ENCODE data around the gene KIF22. TPM values are rescaled to one million over a fixed set of nuclear protein-coding genes. Genes with fewer than 3 reads are reported as not detected.

KIF22 gene
- polyA plus RNA-seq, 4 donors: 49.6 to 76.4 (median 67.0) TPM

GRCh38 chr16:29812754-29813643 is 22.4 kb downstream of the KIF22 start:
- no peak for DNase-seq (ENCODE audit: low read depth in 4 of 4, low spot score in 3 of 4)

DNA sequence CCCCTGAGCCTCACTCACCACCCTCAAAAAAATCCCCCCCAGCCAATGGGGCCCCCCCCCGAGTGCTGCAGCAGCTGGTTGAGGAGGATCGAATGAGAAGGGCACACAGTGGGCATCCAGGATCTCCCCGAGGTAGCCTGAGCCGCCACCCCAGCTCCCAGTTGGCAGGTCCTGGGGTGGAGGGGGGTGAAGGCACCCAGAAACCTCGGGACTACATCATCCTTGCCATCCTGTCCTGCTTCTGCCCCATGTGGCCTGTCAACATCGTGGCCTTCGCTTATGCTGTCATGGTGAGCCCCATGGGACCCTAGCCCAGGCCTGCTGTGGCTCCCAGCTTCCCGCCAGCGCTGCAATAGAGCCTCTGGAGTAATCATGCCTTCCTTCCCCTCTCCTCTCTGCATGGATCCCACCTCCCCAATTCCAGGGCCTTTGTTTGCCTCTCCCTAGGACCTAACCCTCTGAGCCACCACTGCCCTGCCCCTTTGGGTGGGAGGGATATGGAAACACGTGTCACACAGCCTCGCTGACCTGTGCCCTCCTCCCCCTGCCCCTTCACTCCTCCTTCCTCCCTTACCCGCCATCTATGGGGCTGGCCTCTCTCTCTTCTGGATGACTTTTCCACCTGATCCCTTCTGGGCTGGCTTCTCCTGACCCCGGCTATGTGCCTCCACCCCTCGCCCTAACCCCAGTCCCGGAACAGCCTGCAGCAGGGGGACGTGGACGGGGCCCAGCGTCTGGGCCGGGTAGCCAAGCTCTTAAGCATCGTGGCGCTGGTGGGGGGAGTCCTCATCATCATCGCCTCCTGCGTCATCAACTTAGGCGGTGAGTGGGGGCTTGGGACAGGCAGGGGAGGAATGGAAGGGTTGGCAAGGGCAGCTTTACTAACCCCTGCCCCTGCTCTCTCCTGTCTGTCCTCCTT is 23.4 kb downstream of the KIF22 start:
- DNase-seq (ENCODE audit: low read depth in 4 of 4, low spot score in 3 of 4): no peak

GRCh38 chr16:29814592-29814991 is 24.0 kb downstream of the KIF22 start:
- DNase-seq (ENCODE audit: low read depth in 4 of 4, low spot score in 3 of 4): no peak

GRCh38 chr16:29815032-29815721 is 24.6 kb downstream of the KIF22 start:
- DNase-seq (ENCODE audit: low read depth in 4 of 4, low spot score in 3 of 4): no peak

- peak; percentile 97 to 98 (median 98) for DNase-seq (ENCODE audit: low read depth in 4 of 4, low spot score in 3 of 4)
Observed at GRCh38 chr16:29815793-29816693, 25.5 kb downstream of the KIF22 start, which contains the start of gene PAGR1. TSS of gene PAGR1 (plus strand) at chr16:29816152. CDS start at chr16:29816526, 374 bp downstream.

DNA sequence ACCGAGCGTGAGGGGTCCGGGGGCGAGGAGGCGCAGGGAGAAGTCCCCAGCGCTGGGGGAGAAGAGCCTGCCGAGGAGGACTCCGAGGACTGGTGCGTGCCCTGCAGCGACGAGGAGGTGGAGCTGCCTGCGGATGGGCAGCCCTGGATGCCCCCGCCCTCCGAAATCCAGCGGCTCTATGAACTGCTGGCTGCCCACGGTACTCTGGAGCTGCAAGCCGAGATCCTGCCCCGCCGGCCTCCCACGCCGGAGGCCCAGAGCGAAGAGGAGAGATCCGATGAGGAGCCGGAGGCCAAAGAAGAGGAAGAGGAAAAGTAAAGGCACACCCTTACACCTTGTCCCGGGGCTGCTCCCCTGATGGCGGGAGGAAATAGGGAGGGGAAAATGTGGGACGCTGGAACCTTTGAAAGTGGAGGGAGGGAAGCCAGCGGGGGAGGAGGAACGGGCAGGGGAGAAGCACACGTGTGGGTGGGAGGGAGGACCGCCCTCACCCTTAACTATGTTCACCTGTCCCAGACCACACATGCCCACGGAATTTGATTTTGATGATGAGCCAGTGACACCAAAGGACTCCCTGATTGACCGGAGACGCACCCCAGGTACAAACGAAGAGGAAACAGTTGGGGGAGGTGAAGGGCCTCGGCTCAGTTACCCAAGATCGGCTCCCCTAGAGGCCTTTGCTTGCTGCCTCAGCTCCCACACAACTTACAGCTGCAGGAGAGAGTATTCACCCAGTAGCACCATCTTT is 26.3 kb downstream of the KIF22 start:
- DNase-seq (ENCODE audit: low read depth in 4 of 4, low spot score in 3 of 4): no peak

GRCh38 chr16:29818082-29818481 is 27.5 kb downstream of the KIF22 start:
- no peak for DNase-seq (ENCODE audit: low read depth in 4 of 4, low spot score in 3 of 4)

- no peak for DNase-seq (ENCODE audit: low read depth in 4 of 4, low spot score in 3 of 4)
Observed at GRCh38 chr16:29819506-29819905, 29.0 kb downstream of the KIF22 start.

DNA sequence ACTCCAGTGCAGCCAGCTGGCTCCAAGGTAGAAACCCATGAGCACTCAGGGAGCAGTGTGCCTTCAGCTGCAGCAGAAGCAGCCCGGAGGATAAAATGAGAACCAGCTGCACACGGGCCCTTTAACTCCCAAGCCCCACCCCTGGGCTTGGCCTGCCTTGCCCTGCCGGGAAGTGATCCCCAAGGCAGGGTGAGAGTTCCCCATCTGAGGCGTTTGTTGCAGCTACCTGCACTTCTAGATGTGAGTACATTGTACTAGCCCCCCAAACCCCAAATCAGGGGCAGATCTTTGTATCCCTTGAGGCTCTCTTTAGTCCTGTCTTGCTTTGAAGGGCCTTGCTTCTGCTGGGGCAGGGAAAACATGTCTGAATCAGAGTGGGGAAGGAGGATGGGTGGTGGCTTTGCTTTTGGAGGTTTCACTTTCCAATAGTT is 29.7 kb downstream of the KIF22 start, which contains the start of gene MVP:
MVP (plus strand) TSS at position 192 of the 431 bp plus-strand sequence. CDS start 10,088 bp downstream, outside the sequence.
- no peak for DNase-seq (ENCODE audit: low read depth in 4 of 4, low spot score in 3 of 4)

GRCh38 chr16:29820730-29821642 is 30.4 kb downstream of the KIF22 start:
- DNase-seq (ENCODE audit: low read depth in 4 of 4, low spot score in 3 of 4): no peak

DNA sequence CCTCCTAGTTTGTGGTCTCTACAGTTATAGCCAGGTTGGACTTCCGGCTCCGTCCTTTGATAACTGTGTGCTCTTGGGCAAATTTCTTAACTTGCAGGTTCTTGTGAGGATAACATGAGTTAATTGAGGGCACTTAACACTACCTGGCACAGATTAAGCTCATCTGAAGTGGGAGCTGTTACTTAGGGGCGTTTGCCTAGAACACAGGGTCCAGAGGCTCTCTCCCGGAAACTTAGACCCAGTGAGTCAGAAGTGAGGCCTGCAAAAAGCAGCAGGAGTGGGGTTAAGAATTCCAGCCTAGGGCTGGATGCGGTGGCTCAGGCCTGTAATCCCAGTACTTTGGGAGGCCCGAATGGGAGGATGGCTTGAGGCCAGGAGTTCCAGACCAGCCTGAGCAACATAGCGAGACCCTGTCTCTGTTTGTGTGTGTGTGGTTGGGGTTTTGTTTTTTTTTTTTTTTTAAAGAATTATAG is 31.1 kb downstream of the KIF22 start:
- DNase-seq (ENCODE audit: low read depth in 4 of 4, low spot score in 3 of 4): no peak

DNA sequence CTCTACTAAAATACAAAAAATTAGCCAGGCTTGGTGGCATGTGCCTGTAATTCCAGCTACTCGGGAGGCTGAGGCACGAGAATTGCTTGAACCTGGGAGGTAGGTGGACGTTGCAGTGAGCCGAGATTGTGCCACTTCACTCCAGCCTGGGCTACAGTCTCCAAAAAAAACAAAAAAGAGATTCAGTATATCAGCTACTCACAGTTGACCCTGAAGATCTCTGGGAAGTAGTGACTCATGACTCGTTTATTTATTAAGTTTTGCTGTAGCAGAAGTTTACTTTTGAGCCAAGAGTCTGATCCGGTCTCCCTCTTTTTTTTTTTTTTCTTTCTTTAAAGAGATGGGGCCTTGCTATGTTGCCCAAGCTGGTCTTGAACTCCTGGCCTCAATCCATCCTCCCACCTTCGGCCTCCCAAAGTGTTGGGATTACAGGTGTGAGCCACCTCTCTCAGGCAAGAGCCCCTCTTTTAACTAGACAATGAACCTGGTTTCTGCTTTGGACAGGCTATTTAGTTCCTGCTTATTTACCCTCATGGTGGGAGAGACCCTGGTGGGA is 34.1 kb downstream of the KIF22 start:
- no peak for DNase-seq (ENCODE audit: low read depth in 4 of 4, low spot score in 3 of 4)

- DNase-seq (ENCODE audit: low read depth in 4 of 4, low spot score in 3 of 4): no peak
Observed at GRCh38 chr16:29825145-29826044, 34.8 kb downstream of the KIF22 start.

DNA sequence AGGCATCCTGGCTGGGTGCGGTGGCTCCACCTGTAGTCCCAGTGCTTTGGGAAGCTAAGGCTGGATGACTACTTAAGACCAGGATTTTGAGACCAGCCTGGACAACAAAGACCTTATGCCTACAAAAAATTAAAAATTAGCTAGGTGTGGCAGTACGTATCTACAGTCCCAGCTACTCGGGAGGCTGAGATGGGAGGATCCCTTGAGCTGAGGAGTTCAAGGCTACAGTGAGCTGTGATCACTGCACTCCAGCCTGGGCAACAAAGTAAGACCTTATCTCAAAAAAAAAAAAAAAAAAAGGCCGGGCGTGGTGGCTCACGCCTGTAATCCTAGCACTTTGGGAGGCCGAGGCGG is 35.8 kb downstream of the KIF22 start:
- no peak for DNase-seq (ENCODE audit: low read depth in 4 of 4, low spot score in 3 of 4)

DNA sequence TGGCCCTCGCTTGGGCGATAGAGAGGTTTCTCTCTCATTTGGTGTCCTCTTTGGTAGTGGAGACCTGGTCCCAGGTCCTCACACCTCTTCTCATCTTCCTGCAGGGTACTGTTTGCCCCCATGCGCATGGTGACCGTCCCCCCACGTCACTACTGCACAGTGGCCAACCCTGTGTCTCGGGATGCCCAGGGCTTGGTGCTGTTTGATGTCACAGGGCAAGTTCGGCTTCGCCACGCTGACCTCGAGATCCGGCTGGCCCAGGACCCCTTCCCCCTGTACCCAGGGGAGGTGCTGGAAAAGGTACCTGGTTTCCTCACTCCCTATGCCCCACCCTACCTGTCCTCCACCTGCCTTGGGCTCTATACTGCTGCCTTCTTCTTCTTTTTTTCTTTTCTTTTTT is 40.2 kb downstream of the KIF22 start:
- DNase-seq (ENCODE audit: low read depth in 4 of 4, low spot score in 3 of 4): no peak

DNA sequence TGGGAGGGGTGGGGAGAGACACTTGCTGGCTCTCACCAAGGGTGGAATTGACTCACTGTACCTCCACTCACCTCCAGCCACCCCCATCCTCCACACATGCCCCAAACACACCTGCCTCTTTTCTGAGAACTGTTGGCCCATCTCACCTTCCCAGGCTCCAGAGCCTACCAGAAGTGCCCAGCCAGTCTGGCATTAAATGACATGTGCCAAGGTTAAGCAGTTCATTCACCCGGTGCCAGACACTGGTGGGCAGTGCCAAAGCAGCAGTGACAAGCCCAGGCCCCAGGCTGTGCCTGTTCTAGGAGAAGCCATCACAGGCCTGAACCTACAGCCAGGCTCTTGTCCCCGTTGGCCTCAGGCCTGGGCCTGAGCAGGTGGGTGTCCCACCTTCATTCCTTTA is 40.9 kb downstream of the KIF22 start:
- no peak for DNase-seq (ENCODE audit: low read depth in 4 of 4, low spot score in 3 of 4)
